ENCODE data around the gene MYRFL.

MYRFL gene

DNA sequence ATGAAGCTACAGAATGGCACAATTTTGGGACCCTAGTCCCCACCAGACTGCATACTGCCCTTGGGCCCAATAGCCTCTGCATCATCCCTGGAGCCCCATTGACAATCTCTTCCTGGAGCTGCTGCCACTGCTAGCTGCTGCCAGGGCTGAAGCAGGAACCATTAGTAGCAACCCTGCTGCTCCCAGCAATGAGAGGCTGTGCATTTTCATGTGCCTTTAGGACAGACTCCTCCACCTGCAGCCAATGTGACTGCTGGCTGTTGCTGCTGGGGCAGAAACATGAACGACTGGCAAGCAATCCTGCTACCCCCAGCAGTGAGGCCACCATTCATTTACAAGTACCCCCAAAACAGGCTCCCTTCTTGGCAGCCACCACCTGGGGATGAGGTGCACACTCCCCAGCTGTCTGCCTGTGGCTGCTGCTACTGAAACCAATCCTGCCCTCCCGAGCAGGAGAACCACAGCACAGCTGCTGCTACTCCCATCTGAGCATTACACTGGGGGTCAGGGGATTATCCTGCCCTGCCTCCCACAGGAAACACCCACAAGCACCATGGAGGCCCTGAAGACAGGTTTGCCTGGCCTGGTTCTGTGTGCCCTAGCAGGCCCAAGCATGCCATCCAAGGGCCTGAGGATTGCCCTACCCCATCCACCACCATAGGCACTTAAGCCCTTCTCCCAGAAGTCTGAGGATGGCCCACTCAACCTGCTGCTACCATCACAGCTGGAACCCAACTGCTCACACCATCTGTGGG is 181.0 kb downstream of the MYRFL start:
- H3K9ac ChIP-seq (ENCODE audit: low read depth, low read length), result no peak overlapping the region
- H3K9me3 ChIP-seq (ENCODE audit: control insufficient read depth, insufficient read depth, low read length), result peaks cover 2% of the 10 kb centered on the region; the same call in 1 of the 2 replicates
- H3K4me1 ChIP-seq (ENCODE audit: insufficient read depth, low read length), result no peaks in the 10 kb centered on the region
- H3K36me3 ChIP-seq (ENCODE audit: insufficient read depth, low read length), result no peaks in the 10 kb centered on the region

DNA sequence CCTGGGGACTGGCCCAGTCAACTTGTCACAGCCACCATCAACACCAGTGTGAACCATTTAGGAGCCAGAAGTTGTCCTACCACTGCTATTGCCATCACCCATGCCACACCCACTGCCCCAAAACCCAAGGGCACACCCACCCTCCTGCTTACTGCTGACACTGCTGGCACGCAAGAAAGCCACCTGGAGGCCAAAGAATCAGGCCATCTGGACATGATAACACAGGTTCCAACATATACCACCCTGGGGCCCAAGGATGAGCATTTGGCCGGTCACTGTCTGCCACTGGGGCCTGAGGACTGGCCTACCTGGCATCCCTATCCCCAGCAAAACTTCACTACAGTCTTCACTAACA is 181.6 kb downstream of the MYRFL start:
- no peak overlapping the region for H3K9ac ChIP-seq (ENCODE audit: low read depth, low read length)

DNA sequence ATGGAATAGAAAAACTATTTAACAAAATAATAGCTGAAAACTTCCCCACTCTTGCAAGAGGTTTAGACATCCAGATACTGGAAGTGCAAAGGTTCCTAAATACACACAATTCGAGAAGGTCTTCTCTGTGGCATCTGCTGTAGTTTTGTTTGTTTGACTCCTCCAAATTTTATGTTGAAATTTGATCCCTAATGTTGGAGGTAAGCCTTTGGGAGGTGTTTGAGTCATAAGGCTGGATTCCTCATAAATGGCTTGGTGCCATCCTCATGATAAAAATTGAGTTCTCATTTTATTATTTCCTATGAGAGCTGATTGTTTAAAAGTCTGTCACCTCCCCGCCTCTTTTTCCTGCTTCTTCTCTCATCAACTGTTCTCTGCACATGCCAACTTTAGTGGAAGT is 182.7 kb downstream of the MYRFL start:
- Histone ChIP-seq H3K4me1 (ENCODE audit: insufficient read depth, low read length) (no peaks in the 10 kb centered on the region), H3K9me3 (ENCODE audit: control insufficient read depth, insufficient read depth, low read length) (peaks cover 2% of the 10 kb centered on the region; the same call in 1 of the 2 replicates), H3K36me3 (ENCODE audit: insufficient read depth, low read length) (no peaks in the 10 kb centered on the region), H3K9ac (ENCODE audit: low read depth, low read length) (no peak overlapping the region)

More for the DNA sequence above, 181.6 kb downstream of the MYRFL start:
- peaks cover 2% of the 10 kb centered on the region; the same call in 1 of the 2 replicates for H3K9me3 ChIP-seq (ENCODE audit: control insufficient read depth, insufficient read depth, low read length)
- H3K36me3 ChIP-seq (ENCODE audit: insufficient read depth, low read length), result no peaks in the 10 kb centered on the region
- no peaks in the 10 kb centered on the region for H3K4me1 ChIP-seq (ENCODE audit: insufficient read depth, low read length)

Measured in ES-I3 (cell line).